Astrocyte (in vitro differentiated cells and primary cell): ENCODE results near the gene XPO6. TPM values are rescaled to one million over a fixed set of nuclear protein-coding genes. Genes with fewer than 3 reads are reported as not detected.

Source experiments
- DNase-seq: peaks from one replicate; pipeline ENCODE4 v3.0.0-alpha.2; 2010; ENCODE audit warnings: low read depth
- FAIRE-seq: peaks from 2 replicates; lab custom pipeline; 2011; peaks lifted over from hg19 to GRCh38; lab: Jason Lieb, UNC
- H2AFZ ChIP-seq: 2 replicates; pipeline ENCODE4 v1.6.0; 2012; ENCODE audit warnings: low read depth, low read length, inconsistent platforms
- H3K27ac ChIP-seq: 2 replicates; pipeline ENCODE4 v1.5.1; 2011; ENCODE audit warnings: low read depth, low read length, inconsistent platforms
- H3K27me3 ChIP-seq: 2 replicates; pipeline ENCODE4 v1.6.0; 2011; ENCODE audit warnings: low read length, inconsistent platforms; ENCODE audit not compliant: insufficient read depth
- H3K36me3 ChIP-seq: 2 replicates; pipeline ENCODE4 v1.5.1; 2011; ENCODE audit warnings: low read length, inconsistent platforms; ENCODE audit not compliant: insufficient read depth
- H3K4me1 ChIP-seq: 2 replicates; pipeline ENCODE4 v1.5.1; 2011; ENCODE audit warnings: low read length, inconsistent platforms; ENCODE audit not compliant: insufficient read depth
- H3K4me2 ChIP-seq: 2 replicates; pipeline ENCODE4 v1.6.0; 2012; ENCODE audit warnings: low read length, inconsistent platforms
- H3K4me3 ChIP-seq: 2 replicates; pipeline ENCODE4 v1.5.1; 2011; ENCODE audit warnings: low read depth, mild to moderate bottlenecking, low read length, inconsistent platforms; ENCODE audit not compliant: insufficient read depth
- H3K79me2 ChIP-seq: 2 replicates; pipeline ENCODE4 v1.6.0; 2012; ENCODE audit warnings: mild to moderate bottlenecking, low read length, inconsistent platforms; ENCODE audit not compliant: insufficient read depth
- H3K9ac ChIP-seq: 2 replicates; pipeline ENCODE4 v1.6.0; 2012; ENCODE audit warnings: mild to moderate bottlenecking, low read length, inconsistent platforms
- H3K9me3 ChIP-seq: 2 replicates; pipeline ENCODE4 v1.5.1; 2012; ENCODE audit warnings: low read depth, mild to moderate bottlenecking, low read length, inconsistent platforms; ENCODE audit not compliant: insufficient read depth
- H4K20me1 ChIP-seq: 2 replicates; pipeline ENCODE4 v1.6.0; 2012; ENCODE audit warnings: low read length, inconsistent platforms; ENCODE audit not compliant: insufficient read depth
- H3K27ac Mint-ChIP-seq: one replicate; pipeline ENCODE4 v1.8.0; 2021; ENCODE audit warnings: mild to moderate bottlenecking, mixed read lengths; ENCODE audit not compliant: unreplicated experiment
- H3K27me3 Mint-ChIP-seq: one replicate; pipeline ENCODE4 v1.8.0; 2021; ENCODE audit warnings: low read depth, mixed read lengths; ENCODE audit not compliant: unreplicated experiment
- H3K36me3 Mint-ChIP-seq: one replicate; pipeline ENCODE4 v1.8.0; 2021; ENCODE audit warnings: low read depth, mixed read lengths; ENCODE audit not compliant: unreplicated experiment
- H3K4me1 Mint-ChIP-seq: one replicate; pipeline ENCODE4 v1.8.0; 2021; ENCODE audit warnings: low read depth, mixed read lengths; ENCODE audit not compliant: unreplicated experiment
- H3K4me3 Mint-ChIP-seq: one replicate; pipeline ENCODE4 v1.8.0; 2021; ENCODE audit warnings: mild to moderate bottlenecking, moderate library complexity, mixed read lengths; ENCODE audit not compliant: unreplicated experiment
- H3K9me3 Mint-ChIP-seq: one replicate; pipeline ENCODE4 v1.8.0; 2021; ENCODE audit warnings: mild to moderate bottlenecking, mixed read lengths; ENCODE audit not compliant: unreplicated experiment
- CTCF ChIP-seq: IDR thresholded peaks from 2 replicates; pipeline ENCODE4 v1.5.1; 2011; ENCODE audit warnings: low read depth, mild to moderate bottlenecking, inconsistent platforms, low read length, moderate library complexity; ENCODE audit not compliant: insufficient read depth
- EZH2 ChIP-seq: IDR thresholded peaks from 2 replicates; pipeline ENCODE4 v1.6.1; 2012; ENCODE audit warnings: mild to moderate bottlenecking, low read length, inconsistent platforms; ENCODE audit not compliant: insufficient read depth
- total RNA-seq: library from RNA; stranded (reverse); gene quantifications from 2 replicates; pipeline ENCODE4 v1.2.1, GENCODE V29; 2021

XPO6 gene
- total RNA-seq, 1 donor from 2014 or later = 135 TPM

DNA sequence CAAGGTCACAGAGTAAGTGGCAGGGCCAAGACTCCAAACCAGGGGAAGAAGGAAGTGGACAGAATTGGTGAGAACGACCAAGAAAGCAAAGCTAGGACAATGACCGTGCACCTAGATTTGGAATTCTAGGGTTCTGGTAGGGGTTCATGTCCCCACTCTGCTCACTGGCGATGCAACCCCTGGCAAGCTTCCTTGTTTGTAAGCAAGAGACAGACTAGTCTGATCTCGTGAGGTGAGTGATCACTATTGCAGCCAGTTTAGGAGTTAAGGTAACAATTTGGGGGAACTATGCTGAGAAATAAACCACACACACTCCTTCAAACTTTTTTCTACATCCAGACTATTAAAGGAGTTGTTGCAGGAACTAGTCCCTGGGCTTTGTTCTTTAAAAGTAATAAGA, 48.1 kb downstream of the XPO6 start:
- Histone ChIP-seq H3K4me1 (peaks cover 23% of the 10 kb centered on the region), H3K4me2 (peak overlapping the region; percentile 6), H2AFZ (no peak overlapping the region), H4K20me1 (peaks cover 50% of the 10 kb centered on the region), H3K27ac (no peak overlapping the region), H3K79me2 (peaks cover 60% of the 10 kb centered on the region), H3K4me3 (no peak overlapping the region), H3K36me3 (peaks cover 10% of the 10 kb centered on the region), H3K9ac (no peak overlapping the region), H3K27me3 (no peaks in the 10 kb centered on the region), H3K9me3 (no peaks in the 10 kb centered on the region)
- Mint-ChIP-seq H3K9me3 (no peaks in the 10 kb centered on the region), H3K4me1 (peaks cover 20% of the 10 kb centered on the region), H3K27ac (peak overlapping the region; percentile 21), H3K4me3 (no peak overlapping the region), H3K27me3 (no peaks in the 10 kb centered on the region), H3K36me3 (peaks cover 16% of the 10 kb centered on the region)
- DNase-seq (no peak), FAIRE-seq (no peak)
- no peak for TF ChIP-seq EZH2

- FAIRE-seq (no peak), DNase-seq (no peak)
- no peaks in the 10 kb centered on the region for H3K9me3 ChIP-seq
- H3K9ac ChIP-seq = no peak overlapping the region
- Mint-ChIP-seq H3K36me3 (peaks cover 18% of the 10 kb centered on the region), H3K4me1 (peaks cover 19% of the 10 kb centered on the region), H3K4me3 (no peak overlapping the region), H3K27me3 (no peaks in the 10 kb centered on the region), H3K27ac (no peak overlapping the region), H3K9me3 (no peaks in the 10 kb centered on the region)
- no peak overlapping the region for H3K4me3 ChIP-seq
- peaks cover 23% of the 10 kb centered on the region for H3K4me1 ChIP-seq
- no peaks in the 10 kb centered on the region for H3K27me3 ChIP-seq
- H3K79me2 ChIP-seq = peaks cover 73% of the 10 kb centered on the region
- H4K20me1 ChIP-seq = peaks cover 45% of the 10 kb centered on the region
- H2AFZ ChIP-seq = no peak overlapping the region
- H3K4me2 ChIP-seq = no peak overlapping the region
- H3K36me3 ChIP-seq = peaks cover 8% of the 10 kb centered on the region
- no peak overlapping the region for H3K27ac ChIP-seq
- TF ChIP-seq EZH2 = no peak
- TF ChIP-seq CTCF = no peak
These were observed 49.4 kb downstream of the XPO6 start for GRCh38 chr16:28162326-28162877.

- Histone ChIP-seq H3K79me2 (peaks cover 73% of the 10 kb centered on the region), H3K4me1 (peaks cover 15% of the 10 kb centered on the region), H4K20me1 (peaks cover 37% of the 10 kb centered on the region), H3K4me2 (no peak overlapping the region), H3K27me3 (no peaks in the 10 kb centered on the region), H3K4me3 (no peak overlapping the region), H3K9ac (no peak overlapping the region), H3K9me3 (no peaks in the 10 kb centered on the region), H3K27ac (no peak overlapping the region), H2AFZ (no peak overlapping the region), H3K36me3 (peaks cover 4% of the 10 kb centered on the region)
- no peak for TF ChIP-seq EZH2
- no peak for TF ChIP-seq CTCF
- DNase-seq = no peak
- no peaks in the 10 kb centered on the region for H3K9me3 Mint-ChIP-seq
- no peaks in the 10 kb centered on the region for H3K27me3 Mint-ChIP-seq
- peaks cover 12% of the 10 kb centered on the region for H3K4me1 Mint-ChIP-seq
- H3K36me3 Mint-ChIP-seq = peaks cover 13% of the 10 kb centered on the region
- no peak overlapping the region for H3K27ac Mint-ChIP-seq
- FAIRE-seq = no peak
- no peak overlapping the region for H3K4me3 Mint-ChIP-seq
These were observed 50.1 kb downstream of the XPO6 start for GRCh38 chr16:28161626-28162025.
